ENCODE results near the gene UVRAG. TPM values are rescaled to one million over a fixed set of nuclear protein-coding genes. Genes with fewer than 3 reads are reported as not detected.
A peak's percentile ranks its signal among the peaks of the same experiment; 100 is the strongest.

UVRAG gene
- total RNA-seq, 1 donor, result 28.2 TPM

DNA sequence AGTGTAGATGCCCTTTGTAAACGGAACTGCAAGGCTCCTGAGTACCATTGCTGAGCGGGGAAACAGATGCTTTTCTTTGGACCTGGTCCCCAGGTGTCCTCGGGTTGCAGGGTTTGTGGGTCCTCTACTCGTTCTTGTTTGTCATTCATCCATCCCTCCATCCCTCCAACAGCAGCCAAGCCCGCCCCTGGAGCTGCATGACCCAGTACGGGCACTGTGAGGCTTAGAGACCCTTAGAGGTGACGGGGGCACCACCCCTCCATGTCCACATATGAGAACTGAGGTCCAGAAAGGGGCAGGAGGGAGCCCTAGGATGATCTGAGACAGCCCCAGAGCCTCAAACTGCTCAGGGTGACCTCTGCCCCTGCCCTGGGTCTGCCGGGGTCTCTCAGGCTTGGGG, 345.8 kb downstream of the UVRAG start:
- TF ChIP-seq, protein P1, sequence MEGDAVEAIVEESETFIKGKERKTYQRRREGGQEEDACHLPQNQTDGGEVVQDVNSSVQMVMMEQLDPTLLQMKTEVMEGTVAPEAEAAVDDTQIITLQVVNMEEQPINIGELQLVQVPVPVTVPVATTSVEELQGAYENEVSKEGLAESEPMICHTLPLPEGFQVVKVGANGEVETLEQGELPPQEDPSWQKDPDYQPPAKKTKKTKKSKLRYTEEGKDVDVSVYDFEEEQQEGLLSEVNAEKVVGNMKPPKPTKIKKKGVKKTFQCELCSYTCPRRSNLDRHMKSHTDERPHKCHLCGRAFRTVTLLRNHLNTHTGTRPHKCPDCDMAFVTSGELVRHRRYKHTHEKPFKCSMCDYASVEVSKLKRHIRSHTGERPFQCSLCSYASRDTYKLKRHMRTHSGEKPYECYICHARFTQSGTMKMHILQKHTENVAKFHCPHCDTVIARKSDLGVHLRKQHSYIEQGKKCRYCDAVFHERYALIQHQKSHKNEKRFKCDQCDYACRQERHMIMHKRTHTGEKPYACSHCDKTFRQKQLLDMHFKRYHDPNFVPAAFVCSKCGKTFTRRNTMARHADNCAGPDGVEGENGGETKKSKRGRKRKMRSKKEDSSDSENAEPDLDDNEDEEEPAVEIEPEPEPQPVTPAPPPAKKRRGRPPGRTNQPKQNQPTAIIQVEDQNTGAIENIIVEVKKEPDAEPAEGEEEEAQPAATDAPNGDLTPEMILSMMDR (IDR thresholded peaks at IDR 0.05; ENCODE audit: extremely low read depth, low read depth, low read length), result no peak
- H4K20me1 ChIP-seq (ENCODE audit: insufficient read depth, low read length), result no peaks in the 10 kb centered on the region
- no peak overlapping the region for H3K4me2 ChIP-seq (ENCODE audit: insufficient read depth, low read length)
- no peaks in the 10 kb centered on the region for H3K4me1 ChIP-seq (ENCODE audit: insufficient read depth, low read length)
- no peak overlapping the region for H3K27ac ChIP-seq (ENCODE audit: low read depth, low read length)
- peaks cover 8% of the 10 kb centered on the region for H3K27me3 ChIP-seq (ENCODE audit: insufficient read depth, low read length)
- DNase-seq (ENCODE audit: insufficient read length, low spot score, missing footprints), result peak; percentile 61
- no peak overlapping the region for H3K4me3 ChIP-seq (ENCODE audit: insufficient read depth, low read length)
- H3K79me2 ChIP-seq (ENCODE audit: insufficient read depth, low read length), result no peaks in the 10 kb centered on the region
- H2AFZ ChIP-seq (ENCODE audit: low read length), result no peak overlapping the region
- H3K36me3 ChIP-seq (ENCODE audit: insufficient read depth, low read length), result no peaks in the 10 kb centered on the region
- H3K9me3 ChIP-seq (ENCODE audit: low read depth, low read length), result no peaks in the 10 kb centered on the region

DNA sequence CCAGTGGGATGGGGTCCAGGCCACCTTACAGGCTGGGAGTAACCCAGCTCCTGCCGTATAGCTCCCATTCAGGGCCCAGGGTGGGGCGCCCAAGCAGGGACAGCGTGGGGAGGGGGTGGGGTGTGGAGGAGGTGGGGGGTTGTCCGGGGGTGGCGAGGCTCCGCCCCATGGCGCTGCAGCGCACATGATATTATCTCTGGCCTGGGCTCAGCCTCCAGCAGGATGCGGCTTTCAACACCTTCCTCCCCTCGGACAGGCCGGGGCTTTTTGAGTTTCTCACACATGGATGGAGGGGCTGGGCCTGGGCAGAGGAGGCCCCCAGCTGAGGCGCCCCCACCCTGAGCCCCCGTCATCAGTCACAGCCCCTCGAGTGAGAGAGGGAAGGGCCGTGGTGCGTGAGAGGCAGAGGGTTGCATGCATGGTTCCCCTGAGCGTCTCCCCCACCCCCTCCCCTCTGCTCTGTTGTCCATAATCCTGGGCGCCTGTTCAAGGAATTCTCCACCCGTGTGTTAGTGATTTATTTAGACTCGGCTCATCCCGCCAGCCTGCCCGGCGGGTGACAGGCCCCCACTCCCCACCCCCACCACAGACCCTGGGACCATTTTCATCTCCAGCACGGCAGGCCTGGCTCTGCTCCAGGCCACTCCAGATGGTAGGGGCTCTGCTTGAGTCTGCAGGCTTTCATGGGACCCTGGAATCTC, 346.4 kb downstream of the UVRAG start:
- DNase-seq (ENCODE audit: insufficient read length, low spot score, missing footprints), result peak; percentile 95

DNA sequence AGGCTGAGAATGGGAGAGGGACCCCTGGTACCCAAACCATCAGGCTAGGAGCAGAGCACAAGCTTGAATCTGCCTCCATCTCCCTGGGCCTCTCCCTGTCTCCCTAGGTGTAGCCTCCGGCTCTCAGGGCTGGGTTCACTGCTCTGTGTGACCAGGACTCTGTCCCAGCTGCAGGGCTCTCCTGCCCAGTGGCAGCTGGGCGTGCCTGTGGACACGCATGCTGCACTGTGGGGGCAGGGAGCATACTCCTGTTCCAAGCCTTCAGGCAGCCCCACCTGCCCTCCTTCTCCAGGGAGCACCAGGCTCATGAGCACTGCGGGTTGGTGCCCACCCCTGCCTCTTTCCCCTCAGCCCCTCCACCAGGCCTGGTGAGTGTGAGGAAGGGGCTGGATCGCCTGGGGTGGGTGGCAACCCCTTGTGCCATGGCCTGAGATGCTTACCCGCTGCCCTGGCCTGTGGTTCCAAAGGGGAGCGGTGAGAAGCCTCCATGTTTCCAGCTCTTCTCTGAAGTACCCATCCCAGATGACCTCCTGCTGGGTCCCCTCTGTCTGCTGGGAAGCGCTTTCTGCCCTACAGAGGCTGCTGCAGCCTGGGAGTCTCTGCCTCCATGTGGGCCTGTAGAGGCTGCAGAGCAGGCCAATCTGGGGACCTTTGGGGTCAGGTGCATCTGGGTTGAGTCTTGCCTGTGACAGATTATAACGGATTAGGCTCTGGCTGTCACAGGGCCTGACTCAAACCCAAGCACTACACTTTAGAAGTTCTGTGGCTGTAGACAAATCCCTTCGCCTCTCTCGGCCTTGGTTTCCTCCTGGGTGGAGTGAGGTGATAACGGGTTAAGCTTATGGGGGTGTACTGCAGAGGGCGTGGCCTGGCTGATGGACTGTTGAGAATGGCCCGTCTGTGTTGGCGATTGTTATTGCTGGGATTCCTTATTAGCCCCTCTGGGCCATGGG, 347.6 kb downstream of the UVRAG start:
- H3K4me2 ChIP-seq (ENCODE audit: insufficient read depth, low read length), result no peak overlapping the region
- H4K20me1 ChIP-seq (ENCODE audit: insufficient read depth, low read length), result no peaks in the 10 kb centered on the region
- no peaks in the 10 kb centered on the region for H3K9me3 ChIP-seq (ENCODE audit: low read depth, low read length)
- H3K27ac ChIP-seq (ENCODE audit: low read depth, low read length), result no peak overlapping the region
- no peaks in the 10 kb centered on the region for H3K36me3 ChIP-seq (ENCODE audit: insufficient read depth, low read length)
- peak; percentile 86 for DNase-seq (ENCODE audit: insufficient read length, low spot score, missing footprints)
- no peaks in the 10 kb centered on the region for H3K79me2 ChIP-seq (ENCODE audit: insufficient read depth, low read length)
- peaks cover 13% of the 10 kb centered on the region for H3K27me3 ChIP-seq (ENCODE audit: insufficient read depth, low read length)
- no peak overlapping the region for H3K4me3 ChIP-seq (ENCODE audit: insufficient read depth, low read length)
- H2AFZ ChIP-seq (ENCODE audit: low read length), result no peak overlapping the region
- TF ChIP-seq, protein P1 (IDR thresholded peaks at IDR 0.05; ENCODE audit: extremely low read depth, low read depth, low read length), result no peak
- H3K4me1 ChIP-seq (ENCODE audit: insufficient read depth, low read length), result no peaks in the 10 kb centered on the region

More for the DNA sequence above, 346.4 kb downstream of the UVRAG start:
- Histone ChIP-seq H3K79me2 (ENCODE audit: insufficient read depth, low read length) (no peaks in the 10 kb centered on the region), H3K9me3 (ENCODE audit: low read depth, low read length) (no peaks in the 10 kb centered on the region), H3K27me3 (ENCODE audit: insufficient read depth, low read length) (peaks cover 8% of the 10 kb centered on the region), H3K4me3 (ENCODE audit: insufficient read depth, low read length) (no peak overlapping the region), H3K27ac (ENCODE audit: low read depth, low read length) (no peak overlapping the region), H2AFZ (ENCODE audit: low read length) (no peak overlapping the region), H3K4me1 (ENCODE audit: insufficient read depth, low read length) (no peaks in the 10 kb centered on the region), H3K36me3 (ENCODE audit: insufficient read depth, low read length) (no peaks in the 10 kb centered on the region), H3K4me2 (ENCODE audit: insufficient read depth, low read length) (no peak overlapping the region), H4K20me1 (ENCODE audit: insufficient read depth, low read length) (no peaks in the 10 kb centered on the region)
- TF ChIP-seq, protein P1 (IDR thresholded peaks at IDR 0.05; ENCODE audit: extremely low read depth, low read depth, low read length), result no peak

Data from osteoblast (primary cell).